DMS114 treated with DMSO at 0.1 percent for 48 hours (cell line): ENCODE measurements around the gene CIART.
"Not testable (repeated sequence)": the region's sequence is repeated elsewhere in the genome, so short reads cannot be mapped to it uniquely, and the experiment has no call there.

Experiments
- DNase-seq: peaks from one replicate; lab custom pipeline; 2025; ENCODE audit not compliant: unreplicated experiment; lab: John Stamatoyannopoulos, UW

Gene CIART

DNA sequence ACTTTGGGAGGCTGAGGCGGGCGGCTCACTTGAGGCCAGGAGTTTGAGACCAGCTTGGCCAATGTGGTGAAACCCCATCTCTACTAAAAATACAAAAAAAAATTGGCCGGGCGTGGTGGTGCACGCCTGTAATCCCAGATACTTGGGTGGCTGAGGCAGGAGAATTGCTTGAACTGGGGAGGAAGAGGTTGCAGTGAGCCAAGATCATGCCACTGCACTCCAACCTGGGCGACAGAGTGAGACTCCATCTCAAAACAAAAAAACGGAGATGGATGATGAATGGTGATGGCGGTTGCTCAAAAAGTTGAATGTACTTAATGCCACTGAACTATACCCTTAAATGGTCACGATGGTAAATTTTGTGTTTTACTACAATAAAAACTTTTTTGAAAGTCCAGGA is 26.2 kb downstream of the CIART start:
- not testable (repeated sequence) for DNase-seq

DNA sequence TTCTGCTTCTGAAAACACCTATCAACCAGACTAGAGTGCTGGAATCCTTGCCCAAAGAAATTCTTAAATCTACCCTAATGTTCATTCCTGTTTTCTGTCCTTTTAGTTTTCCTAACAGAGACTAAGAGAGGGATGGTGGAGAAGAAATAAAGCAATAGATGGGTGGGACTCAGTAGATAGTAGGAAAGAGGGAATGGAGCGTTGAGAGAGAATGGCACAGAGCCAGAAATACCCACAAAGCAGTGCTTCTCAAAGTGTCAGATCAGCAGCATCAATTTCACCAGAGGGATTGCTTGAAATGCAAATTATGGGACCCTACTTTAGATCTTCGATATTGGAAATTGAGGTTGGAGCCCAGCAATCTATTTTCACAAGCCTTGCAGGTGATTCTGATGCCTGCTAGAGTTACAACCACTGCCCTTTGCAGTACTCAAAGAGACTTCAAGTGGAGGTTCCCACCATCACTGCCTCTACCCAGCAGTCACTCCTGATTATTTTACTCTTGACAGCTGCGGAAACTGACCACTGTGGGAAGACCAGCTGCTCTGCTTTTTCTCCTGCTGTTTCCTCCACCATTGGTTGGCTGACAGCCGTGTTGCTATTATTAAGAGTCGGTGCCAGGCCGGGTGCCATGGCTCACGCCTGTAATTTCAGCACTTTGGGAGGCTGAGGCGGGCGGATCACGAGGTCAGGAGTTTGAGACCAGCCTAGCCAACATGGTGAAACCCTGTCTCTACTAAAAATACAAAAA is 27.6 kb downstream of the CIART start:
- no peak for DNase-seq

DNA sequence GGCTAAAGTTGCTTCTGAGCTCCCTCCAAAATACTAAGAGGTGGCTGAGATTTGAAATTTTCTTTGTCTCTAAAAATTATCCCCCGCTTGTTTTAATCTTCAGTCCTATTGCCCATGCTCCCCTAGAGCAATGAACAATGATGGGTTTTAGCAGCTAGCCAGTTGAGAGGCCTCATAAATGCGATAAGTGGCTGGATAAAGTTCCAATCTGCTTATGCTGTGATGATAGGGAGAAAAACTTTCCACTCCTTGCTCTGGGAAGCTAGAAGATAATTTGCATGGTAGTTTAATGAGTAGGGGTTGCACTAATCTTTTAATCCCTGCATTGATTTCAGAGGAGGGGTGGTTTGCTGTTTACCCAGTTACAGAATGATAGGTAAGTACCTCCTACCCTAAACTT is 29.4 kb downstream of the CIART start:
- DNase-seq, result no peak

GRCh38 chr1:150314691-150315090 is 32.3 kb downstream of the CIART start:
- DNase-seq, result not testable (repeated sequence)

DNA sequence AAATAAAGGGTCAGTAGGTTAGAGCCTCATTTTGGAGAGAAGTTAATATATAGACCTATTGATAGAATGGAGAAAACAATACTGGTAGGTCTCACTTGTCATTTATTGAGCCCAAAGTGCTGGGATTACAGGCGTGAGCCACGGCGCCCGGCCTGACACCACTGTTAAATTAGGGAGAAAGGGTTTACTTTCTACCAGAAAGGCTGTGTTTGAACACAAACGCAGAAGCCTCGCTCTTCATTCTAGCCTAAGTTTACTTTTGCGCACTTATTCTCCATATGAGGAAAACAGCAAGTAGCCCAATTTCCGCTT is 38.3 kb downstream of the CIART start:
- no peak for DNase-seq

DNA sequence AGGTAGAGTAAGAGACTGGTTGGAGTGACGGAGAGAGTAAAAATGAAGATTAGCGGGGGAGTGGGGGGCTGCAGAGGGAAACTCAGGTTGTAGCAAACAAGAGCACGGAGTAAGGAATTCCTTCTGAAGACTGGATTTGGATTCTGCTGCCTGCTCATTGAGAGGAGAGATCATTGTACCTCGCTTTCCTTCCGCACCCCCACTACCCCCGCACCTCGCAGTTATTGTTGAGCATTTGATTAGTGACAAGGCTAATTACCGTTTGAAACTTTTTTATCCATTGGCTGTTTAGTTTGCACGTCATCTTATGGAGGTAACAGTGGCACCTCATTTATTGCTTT is 39.4 kb downstream of the CIART start:
- DNase-seq, result no peak

- DNase-seq, result no peak
Measured at GRCh38 chr1:150322310-150322709, 40.0 kb downstream of the CIART start.

DNA sequence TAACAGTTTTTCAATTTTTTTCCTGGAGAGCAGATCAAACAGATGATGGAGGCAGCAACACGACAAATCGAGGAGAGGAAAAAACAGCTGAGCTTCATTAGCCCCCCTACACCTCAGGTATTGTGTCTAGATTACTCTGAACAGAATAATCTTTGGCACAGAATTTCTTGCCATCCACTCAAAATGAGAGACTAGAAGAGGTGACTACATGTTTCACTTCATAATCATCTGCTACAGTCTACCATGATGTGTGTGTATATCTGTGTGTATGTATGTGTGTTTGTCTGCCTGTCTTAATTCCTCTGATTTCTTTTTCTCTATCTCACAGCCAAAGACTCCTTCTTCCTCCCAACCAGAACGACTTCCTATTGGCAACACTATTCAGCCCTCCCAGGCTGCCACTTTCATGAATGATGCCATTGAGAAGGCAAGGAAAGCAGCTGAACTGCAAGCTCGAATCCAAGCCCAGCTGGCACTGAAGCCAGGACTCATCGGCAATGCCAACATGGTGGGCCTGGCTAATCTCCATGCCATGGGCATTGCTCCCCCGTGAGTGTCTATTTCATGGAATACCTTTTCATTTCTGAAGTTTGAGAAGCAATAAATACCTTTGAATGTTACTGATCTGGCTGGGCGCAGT is 50.4 kb downstream of the CIART start:
- DNase-seq, result no peak
